Fibroblast of peridontal ligament (primary cell): ENCODE data around the gene SENP3.
"Not testable (repeated sequence)": the region's sequence is repeated elsewhere in the genome, so short reads cannot be mapped to it uniquely, and the experiment has no call there.

Experiments
- DNase-seq: peaks from one replicate; pipeline ENCODE4 v3.0.0-alpha.2; 2010; ENCODE audit errors: extremely low read depth

SENP3 gene

GRCh38 chr17:7597561-7597960 lies 35.8 kb downstream of the SENP3 start:
- DNase-seq: not testable (repeated sequence)

- DNase-seq: no peak
These were observed 44.6 kb downstream of the SENP3 start for GRCh38 chr17:7606280-7606679.

GRCh38 chr17:7610641-7611040 lies 48.9 kb downstream of the SENP3 start:
- no peak for DNase-seq

- DNase-seq: no peak
These were observed 50.0 kb downstream of the SENP3 start for GRCh38 chr17:7611635-7612293.

- DNase-seq: no peak
These were observed 50.5 kb downstream of the SENP3 start for GRCh38 chr17:7612294-7612640.

GRCh38 chr17:7613769-7614424 lies 52.2 kb downstream of the SENP3 start:
- DNase-seq: peak; percentile 35

- DNase-seq: peak; percentile 100
These were observed 52.9 kb downstream of the SENP3 start, which contains the start of gene FXR2 for GRCh38 chr17:7614425-7615264. FXR2 (minus strand) TSS chr17:7614897; CDS start chr17:7614532, 365 bp downstream.

- DNase-seq: no peak
These were observed 53.6 kb downstream of the SENP3 start for GRCh38 chr17:7615265-7615747.

- DNase-seq: no peak
These were observed 56.9 kb downstream of the SENP3 start for GRCh38 chr17:7618608-7619007.

GRCh38 chr17:7620835-7621234 lies 59.1 kb downstream of the SENP3 start:
- no peak for DNase-seq
